Activated B cell treated with CpG ODN at 0.5 μM for 24 hours (primary cell): ENCODE data around the gene PDPK1. TPM values are rescaled to one million over a fixed set of nuclear protein-coding genes. Genes with fewer than 3 reads are reported as not detected.

Experiments used
- ATAC-seq: fragments of 200-7000 bp; cut with Tn5 transposase; one replicate; pipeline ENCODE4 v1.10.0; 2021; ENCODE audit warnings: low read depth, mild to moderate bottlenecking, moderate library complexity
- CTCF ChIA-PET: fragments of 350-600 bp; sonication (Branson Sonifier 250); formaldehyde crosslinking; loops from one replicate; lab custom pipeline; 2021; ENCODE audit warnings: antibody characterized with exemption; lab: Charles Lee
- POLR2A ChIA-PET: fragments of 350-600 bp; sonication (Branson Sonifier 250); formaldehyde crosslinking; loops from one replicate; lab custom pipeline; 2021; ENCODE audit warnings: antibody characterized with exemption; lab: Charles Lee
- DNase-seq: peaks from one replicate; pipeline ENCODE4 v3.0.0; 2022
- H3K27ac Mint-ChIP-seq: one replicate; pipeline ENCODE4 v1.8.0; 2020; ENCODE audit warnings: mixed read lengths
- H3K27me3 Mint-ChIP-seq: one replicate; pipeline ENCODE4 v1.8.0; 2021; ENCODE audit warnings: mixed read lengths
- H3K36me3 Mint-ChIP-seq: one replicate; pipeline ENCODE4 v1.8.0; 2021; ENCODE audit warnings: low read depth, mixed read lengths
- H3K4me1 Mint-ChIP-seq: one replicate; pipeline ENCODE4 v1.8.0; 2021; ENCODE audit warnings: mixed read lengths
- H3K4me3 Mint-ChIP-seq: one replicate; pipeline ENCODE4 v1.8.0; 2020; ENCODE audit warnings: mild to moderate bottlenecking, mixed read lengths
- H3K9me3 Mint-ChIP-seq: one replicate; pipeline ENCODE4 v1.8.0; 2020; ENCODE audit warnings: mixed read lengths
- CTCF ChIP-seq: fragments of 200-600 bp; IDR thresholded peaks from one replicate; pipeline ENCODE4 v1.8.0; 2022; ENCODE audit warnings: antibody characterized with exemption, mild to moderate bottlenecking
- intact Hi-C: fragments of 100-400 bp; cut with micrococcal nuclease; formaldehyde crosslinking; loops from one replicate; pipeline ENCODE4 v1.15.1; 2024
- total RNA-seq: library from RNA; stranded (reverse); gene quantifications from 2 replicates; pipeline ENCODE4 v1.2.3, GENCODE V29; 2022

Gene PDPK1
- total RNA-seq, 1 donor from 2014 or later: 62.0 TPM

- Mint-ChIP-seq H3K4me3 (no peak overlapping the region), H3K27ac (no peak overlapping the region), H3K36me3 (peaks cover 17% of the 10 kb centered on the region), H3K4me1 (no peaks in the 10 kb centered on the region), H3K27me3 (no peaks in the 10 kb centered on the region), H3K9me3 (no peaks in the 10 kb centered on the region)
- ChIA-PET POLR2A (no interaction called here), CTCF (no interaction called here)
- DNase-seq (no peak), ATAC-seq (no peak)
- TF ChIP-seq CTCF: no peak
- intact Hi-C loops: no loop called here
Measured at GRCh38 chr16:2493605-2494004, 44.2 kb upstream of the PDPK1 start.

GRCh38 chr16:2494616-2495015 lies 43.2 kb upstream of the PDPK1 start:
- no peak for ATAC-seq
- Mint-ChIP-seq H3K36me3 (peaks cover 17% of the 10 kb centered on the region), H3K4me3 (no peak overlapping the region), H3K27me3 (no peaks in the 10 kb centered on the region), H3K27ac (no peak overlapping the region), H3K4me1 (no peaks in the 10 kb centered on the region), H3K9me3 (no peaks in the 10 kb centered on the region)
- DNase-seq: no peak
- POLR2A ChIA-PET: interaction anchor here (0.7 kb wide), 1 partner anchor 20 kb away, joined by 6 read pairs; the partner anchor contains the start of gene TBC1D24
- no peak for TF ChIP-seq CTCF
- intact Hi-C loops: no loop called here
- CTCF ChIA-PET: no interaction called here

GRCh38 chr16:2495041-2495440 lies 42.8 kb upstream of the PDPK1 start:
- intact Hi-C loops: no loop called here
- H3K4me3 Mint-ChIP-seq: no peak overlapping the region
- DNase-seq (no peak), ATAC-seq (no peak)
- POLR2A ChIA-PET: interaction anchor here (0.7 kb wide), 1 partner anchor 20 kb away, joined by 6 read pairs; the partner anchor contains the start of gene TBC1D24
- TF ChIP-seq CTCF: no peak
- no peaks in the 10 kb centered on the region for H3K27me3 Mint-ChIP-seq
- H3K36me3 Mint-ChIP-seq: peaks cover 17% of the 10 kb centered on the region
- CTCF ChIA-PET: no interaction called here
- H3K9me3 Mint-ChIP-seq: no peaks in the 10 kb centered on the region
- H3K4me1 Mint-ChIP-seq: no peaks in the 10 kb centered on the region
- no peak overlapping the region for H3K27ac Mint-ChIP-seq

GRCh38 chr16:2496223-2497115 lies 41.4 kb upstream of the PDPK1 start:
- POLR2A ChIA-PET: interaction anchor here (0.6 kb wide), 2 partner anchors 55 to 342 kb away, joined by 6 read pairs; no protein-coding TSS in a partner anchor
- CTCF ChIA-PET: no interaction called here
- intact Hi-C loops: no loop called here

More at GRCh38 chr16:2496223-2497115, 41.4 kb upstream of the PDPK1 start:
- Mint-ChIP-seq H3K36me3 (peaks cover 17% of the 10 kb centered on the region), H3K4me3 (no peak overlapping the region), H3K9me3 (no peaks in the 10 kb centered on the region), H3K27me3 (no peaks in the 10 kb centered on the region), H3K27ac (no peak overlapping the region), H3K4me1 (peaks cover 2% of the 10 kb centered on the region)
- no peak for TF ChIP-seq CTCF
- DNase-seq (no peak), ATAC-seq (no peak)
